Ovary (tissue), 3 donors: ENCODE measurements around the gene PLEKHA3.

Source experiments
- CTCF ChIP-seq, 3 donors: fragments of 450-650 bp in 2 of 3; fragments of 200-600 bp in 1 of 3; IDR thresholded peaks; one replicate each; pipeline versions ENCODE4 v1.5.1 to v1.8.0; 2016 to 2022; ENCODE audit warnings: antibody characterized with exemption in 3 of 3, mild to moderate bottlenecking in 1 of 3
- EP300 ChIP-seq: sonication (generic); formaldehyde crosslinking; IDR thresholded peaks from one replicate; pipeline ENCODE4 v1.6.1; 2017; ENCODE audit warnings: antibody characterized with exemption
- donor health status: DM: no; HTN: no; CAD: no.

- TF ChIP-seq CTCF (IDR thresholded peaks at IDR 0.05) (no peak), EP300 (no peak)
These were observed 48.9 kb downstream of the PLEKHA3 start for GRCh38 chr2:178529194-178529593.
